ENCODE measurements around the gene SMIM22. TPM values are rescaled to one million over a fixed set of nuclear protein-coding genes. Genes with fewer than 3 reads are reported as not detected.
A peak's percentile ranks its signal among the peaks of the same experiment; 100 is the strongest.

Gene SMIM22
- total RNA-seq, 2 experiments from 2014 or later = not detected

- no peak for TF ChIP-seq CTCF (IDR thresholded peaks at IDR 0.05)
- Mint-ChIP-seq H3K27ac (no peak overlapping the region), H3K4me3 (no peak overlapping the region), H3K4me1 (ENCODE audit: low read depth) (peaks cover 26% of the 10 kb centered on the region), H3K27me3 (no peaks in the 10 kb centered on the region), H3K9me3 (no peaks in the 10 kb centered on the region), H3K36me3 (ENCODE audit: low read depth) (peaks cover 11% of the 10 kb centered on the region)
- POLR2A ChIA-PET = interaction anchor here (1.3 to 2.8 kb wide), 2 partner anchors 16 to 27 kb away, joined by 3 to 10 read pairs; no protein-coding TSS in a partner anchor
- ATAC-seq (no peak), DNase-seq (no peak)
- CTCF ChIA-PET = no interaction called here
- intact Hi-C loops (cut with micrococcal nuclease) = loop anchor here (10.0 kb wide), 1 partner anchor 81 kb away; the partner anchor contains the start of genes GLYR1 and UBN1
These were observed 31.4 kb upstream of the SMIM22 start for GRCh38 chr16:4763791-4764190.

- Mint-ChIP-seq H3K27me3 (no peaks in the 10 kb centered on the region), H3K9me3 (no peaks in the 10 kb centered on the region), H3K27ac (peak overlapping the region; percentile 88), H3K4me3 (peak overlapping the region; percentile 90), H3K4me1 (ENCODE audit: low read depth) (peaks cover 30% of the 10 kb centered on the region), H3K36me3 (ENCODE audit: low read depth) (peaks cover 4% of the 10 kb centered on the region)
- no peak for TF ChIP-seq CTCF (IDR thresholded peaks at IDR 0.05)
- POLR2A ChIA-PET = interaction anchor here (0.6 to 2.8 kb wide), 5 partner anchors 18 to 219 kb away, joined by 3 to 11 read pairs (median 10); partner anchors contain the start of genes ANKS3, DNAAF8, GLYR1 and UBN1
- DNase-seq (no peak), ATAC-seq (no peak)
- CTCF ChIA-PET = interaction anchor here (0.8 to 0.9 kb wide), 2 partner anchors 31 to 142 kb away, joined by 3 to 5 read pairs; partner anchors contain the start of gene MGRN1
- intact Hi-C loops (cut with micrococcal nuclease) = loop anchor here (10.0 kb wide), 1 partner anchor 79 kb away; the partner anchor contains the start of genes GLYR1 and UBN1
These were observed 29.4 kb upstream of the SMIM22 start for GRCh38 chr16:4765511-4766474.

- DNase-seq = peak; percentile 97
- no peak for TF ChIP-seq CTCF (IDR thresholded peaks at IDR 0.05)
- peak within 1 kb of the TSS; percentile 90 for H3K4me3 Mint-ChIP-seq
- H3K27me3 Mint-ChIP-seq = no peaks in the 10 kb centered on the region
- peak within 1 kb of the TSS; percentile 96 for H3K27ac Mint-ChIP-seq
- intact Hi-C loops (cut with micrococcal nuclease) = loop anchor here (10.0 kb wide), 1 partner anchor 78 kb away; the partner anchor contains the start of genes GLYR1 and UBN1
- peak; percentile 74 for ATAC-seq
- CTCF ChIA-PET = interaction anchor here (0.6 to 0.9 kb wide), 2 partner anchors 92 to 143 kb away, joined by 3 read pairs; partner anchors contain the start of gene MGRN1
- H3K36me3 Mint-ChIP-seq (ENCODE audit: low read depth) = peaks cover 2% of the 10 kb centered on the region
- peaks cover 30% of the 10 kb centered on the region for H3K4me1 Mint-ChIP-seq (ENCODE audit: low read depth)
- H3K9me3 Mint-ChIP-seq = no peaks in the 10 kb centered on the region
- POLR2A ChIA-PET = interaction anchor here (0.9 to 2.3 kb wide), 5 partner anchors 11 to 80 kb away, joined by 3 to 11 read pairs (median 3); partner anchors contain the start of genes ANKS3, DNAAF8, GLYR1 and UBN1
These were observed 28.1 kb upstream of the SMIM22 start, which contains the start of gene ZNF500 for GRCh38 chr16:4766875-4767628. ZNF500 (minus strand) TSS chr16:4767162; CDS start chr16:4765978, 1,184 bp downstream.

- H3K27me3 Mint-ChIP-seq = no peaks in the 10 kb centered on the region
- ATAC-seq = peak; percentile 12
These were observed 27.2 kb upstream of the SMIM22 start for GRCh38 chr16:4767872-4768548.

More at GRCh38 chr16:4767872-4768548, 27.2 kb upstream of the SMIM22 start:
- Mint-ChIP-seq H3K4me3 (peak overlapping the region; percentile 90), H3K27ac (peak overlapping the region; percentile 96), H3K4me1 (ENCODE audit: low read depth) (peaks cover 30% of the 10 kb centered on the region), H3K36me3 (ENCODE audit: low read depth) (peaks cover 2% of the 10 kb centered on the region), H3K9me3 (no peaks in the 10 kb centered on the region)
- intact Hi-C loops (cut with micrococcal nuclease) = loop anchor here (10.0 kb wide), 1 partner anchor 77 kb away; the partner anchor contains the start of genes GLYR1 and UBN1
- peak; percentile 61 for DNase-seq
- CTCF ChIA-PET = no interaction called here
- POLR2A ChIA-PET = interaction anchor here (0.7 to 2.3 kb wide), 6 partner anchors 8 to 73 kb away, joined by 3 to 11 read pairs (median 4); partner anchors contain the start of gene SMIM22
- no peak for TF ChIP-seq CTCF (IDR thresholded peaks at IDR 0.05)
